Smooth muscle cell (in vitro differentiated cells): ENCODE results near the gene HNRNPA2B1. TPM values are rescaled to one million over a fixed set of nuclear protein-coding genes. Genes with fewer than 3 reads are reported as not detected.

ENCODE experiments used
- DNase-seq: peaks from one replicate; lab custom pipeline; 2025; ENCODE audit not compliant: unreplicated experiment; lab: John Stamatoyannopoulos, UW
- H2AFZ ChIP-seq: fragments of 200-600 bp; sonication (generic); 2 replicates; pipeline ENCODE4 v1.6.0; 2016; ENCODE audit warnings: antibody characterized with exemption, low read depth, mild to moderate bottlenecking
- H3F3A ChIP-seq: fragments of 200-600 bp; sonication (generic); 2 replicates; pipeline ENCODE4 v1.6.0; 2017; ENCODE audit warnings: antibody characterized with exemption, low read depth
- H3K27ac ChIP-seq: fragments of 200-600 bp; sonication (generic); 2 replicates; pipeline ENCODE4 v1.5.1; 2016; ENCODE audit warnings: low read depth, mild to moderate bottlenecking
- H3K27me3 ChIP-seq: fragments of 200-600 bp; sonication (generic); 2 replicates; pipeline ENCODE4 v1.6.1; 2016; ENCODE audit warnings: low read depth, mild to moderate bottlenecking
- H3K36me3 ChIP-seq: fragments of 200-600 bp; sonication (generic); 2 replicates; pipeline ENCODE4 v1.5.1; 2016; ENCODE audit warnings: low read depth
- H3K4me1 ChIP-seq: fragments of 200-600 bp; sonication (generic); 2 replicates; pipeline ENCODE4 v1.5.1; 2016; ENCODE audit warnings: low read depth
- H3K4me2 ChIP-seq: fragments of 200-600 bp; sonication (generic); 2 replicates; pipeline ENCODE4 v1.6.0; 2016; ENCODE audit warnings: mild to moderate bottlenecking
- H3K4me3 ChIP-seq: fragments of 200-600 bp; sonication (generic); 2 replicates; pipeline ENCODE4 v1.5.1; 2016; ENCODE audit warnings: mild to moderate bottlenecking
- H3K79me2 ChIP-seq: fragments of 200-600 bp; sonication (generic); 2 replicates; pipeline ENCODE4 v1.6.0; 2016; ENCODE audit warnings: low read depth, mild to moderate bottlenecking
- H3K9ac ChIP-seq: fragments of 200-600 bp; sonication (generic); 2 replicates; pipeline ENCODE4 v1.6.0; 2016; ENCODE audit warnings: low read depth
- H3K9me3 ChIP-seq: fragments of 200-600 bp; sonication (generic); replicated peaks from 2 replicates; pipeline ENCODE4 v1.5.1; 2016; ENCODE audit warnings: low read depth
- H4K20me1 ChIP-seq: fragments of 200-600 bp; sonication (generic); 2 replicates; pipeline ENCODE4 v1.6.0; 2016; ENCODE audit warnings: low read depth
- WGBS: methylation state at CpG from one replicate; pipeline ENCODE4 v1.1.7; 2016; ENCODE audit warnings: low lambda C conversion rate; 5-methylcytosine and 5-hydroxymethylcytosine counted together
- polyA plus RNA-seq: library from polyadenylated mRNA; unstranded; fragments of >200 nt; fragmentation: Nextera tagmentation; extraction: Ambion mirVana; gene quantifications from 2 replicates; pipeline ENCODE4 v1.2.1, GENCODE V29; 2016
- total RNA-seq: library from RNA; depleted of rRNA; stranded (reverse); fragments of >200 nt; gene quantifications from 2 replicates; pipeline ENCODE4 v1.2.3, GENCODE V29; 2014
- TF ChIP-seq, protein P1 (sequence below): fragments of 200-600 bp; sonication (generic); IDR thresholded peaks from 2 replicates; pipeline ENCODE4 v1.5.1; 2017; ENCODE audit warnings: borderline replicate concordance, mild to moderate bottlenecking, antibody characterized with exemption; ENCODE audit not compliant: insufficient read depth, poor library complexity, severe bottlenecking

Gene HNRNPA2B1
- total and polyA plus RNA-seq, 2 experiments from 2014 or later = 158 to 393 TPM

DNA sequence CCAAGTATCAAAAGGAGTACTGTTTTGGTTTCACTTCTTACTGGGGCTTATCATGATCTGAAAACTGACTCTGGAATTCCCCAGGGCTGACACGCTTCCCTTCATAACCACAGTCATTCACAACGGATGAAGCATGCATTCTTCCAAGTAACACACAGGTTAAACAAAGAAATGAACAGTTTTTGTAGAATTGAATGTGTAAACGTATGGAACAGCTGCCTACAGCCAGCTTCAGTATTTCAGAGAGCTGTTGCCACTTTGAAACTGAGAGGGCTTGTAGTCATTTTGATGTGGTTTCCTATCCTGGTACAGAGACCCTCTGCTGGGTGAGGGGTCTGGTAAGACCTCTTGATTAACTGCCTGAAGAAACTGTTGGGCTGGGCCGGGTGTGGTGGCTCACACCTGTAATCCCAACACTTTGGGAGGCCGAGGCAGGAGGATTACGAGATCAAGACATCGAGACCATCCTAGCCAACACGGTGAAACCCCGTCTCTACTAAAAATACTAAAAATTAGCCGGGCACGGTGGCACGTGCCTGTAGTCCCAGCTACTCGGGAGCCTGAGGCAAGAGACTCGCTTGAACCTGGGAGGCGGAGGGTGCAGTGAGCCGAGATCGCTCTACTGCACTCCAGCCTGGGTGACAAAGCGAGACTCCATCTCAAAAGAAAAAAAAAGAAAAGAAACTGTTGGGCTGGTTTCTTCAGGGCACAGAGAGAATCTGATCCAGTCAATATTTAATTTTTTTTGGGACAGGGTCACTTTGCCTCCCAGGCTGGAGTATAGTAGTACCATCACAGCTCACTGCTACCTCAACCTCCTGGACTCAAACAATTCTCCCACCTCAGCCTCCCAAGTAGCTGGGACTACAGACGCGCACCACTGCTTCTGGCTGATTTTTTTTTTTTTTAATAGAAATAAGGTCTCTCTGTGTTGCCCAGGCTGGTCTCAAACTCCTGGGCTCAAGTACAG lies 43.8 kb downstream of the HNRNPA2B1 start:
- WGBS = 75% methylated on average over 20 of the region's 20 CpGs
- Histone ChIP-seq H4K20me1 (no peaks in the 10 kb centered on the region), H3K36me3 (no peaks in the 10 kb centered on the region), H3K4me2 (peak overlapping the region; percentile 77), H3F3A (peaks cover 5% of the 10 kb centered on the region), H3K27me3 (peaks cover 25% of the 10 kb centered on the region), H3K9ac (peak overlapping the region; percentile 13), H3K9me3 (no peaks in the 10 kb centered on the region), H3K27ac (peak overlapping the region; percentile 91), H3K4me3 (no peak overlapping the region), H3K79me2 (no peaks in the 10 kb centered on the region), H2AFZ (no peak overlapping the region), H3K4me1 (peaks cover 9% of the 10 kb centered on the region)
- DNase-seq = no peak
- TF ChIP-seq, protein P1, sequence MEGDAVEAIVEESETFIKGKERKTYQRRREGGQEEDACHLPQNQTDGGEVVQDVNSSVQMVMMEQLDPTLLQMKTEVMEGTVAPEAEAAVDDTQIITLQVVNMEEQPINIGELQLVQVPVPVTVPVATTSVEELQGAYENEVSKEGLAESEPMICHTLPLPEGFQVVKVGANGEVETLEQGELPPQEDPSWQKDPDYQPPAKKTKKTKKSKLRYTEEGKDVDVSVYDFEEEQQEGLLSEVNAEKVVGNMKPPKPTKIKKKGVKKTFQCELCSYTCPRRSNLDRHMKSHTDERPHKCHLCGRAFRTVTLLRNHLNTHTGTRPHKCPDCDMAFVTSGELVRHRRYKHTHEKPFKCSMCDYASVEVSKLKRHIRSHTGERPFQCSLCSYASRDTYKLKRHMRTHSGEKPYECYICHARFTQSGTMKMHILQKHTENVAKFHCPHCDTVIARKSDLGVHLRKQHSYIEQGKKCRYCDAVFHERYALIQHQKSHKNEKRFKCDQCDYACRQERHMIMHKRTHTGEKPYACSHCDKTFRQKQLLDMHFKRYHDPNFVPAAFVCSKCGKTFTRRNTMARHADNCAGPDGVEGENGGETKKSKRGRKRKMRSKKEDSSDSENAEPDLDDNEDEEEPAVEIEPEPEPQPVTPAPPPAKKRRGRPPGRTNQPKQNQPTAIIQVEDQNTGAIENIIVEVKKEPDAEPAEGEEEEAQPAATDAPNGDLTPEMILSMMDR = no peak

DNA sequence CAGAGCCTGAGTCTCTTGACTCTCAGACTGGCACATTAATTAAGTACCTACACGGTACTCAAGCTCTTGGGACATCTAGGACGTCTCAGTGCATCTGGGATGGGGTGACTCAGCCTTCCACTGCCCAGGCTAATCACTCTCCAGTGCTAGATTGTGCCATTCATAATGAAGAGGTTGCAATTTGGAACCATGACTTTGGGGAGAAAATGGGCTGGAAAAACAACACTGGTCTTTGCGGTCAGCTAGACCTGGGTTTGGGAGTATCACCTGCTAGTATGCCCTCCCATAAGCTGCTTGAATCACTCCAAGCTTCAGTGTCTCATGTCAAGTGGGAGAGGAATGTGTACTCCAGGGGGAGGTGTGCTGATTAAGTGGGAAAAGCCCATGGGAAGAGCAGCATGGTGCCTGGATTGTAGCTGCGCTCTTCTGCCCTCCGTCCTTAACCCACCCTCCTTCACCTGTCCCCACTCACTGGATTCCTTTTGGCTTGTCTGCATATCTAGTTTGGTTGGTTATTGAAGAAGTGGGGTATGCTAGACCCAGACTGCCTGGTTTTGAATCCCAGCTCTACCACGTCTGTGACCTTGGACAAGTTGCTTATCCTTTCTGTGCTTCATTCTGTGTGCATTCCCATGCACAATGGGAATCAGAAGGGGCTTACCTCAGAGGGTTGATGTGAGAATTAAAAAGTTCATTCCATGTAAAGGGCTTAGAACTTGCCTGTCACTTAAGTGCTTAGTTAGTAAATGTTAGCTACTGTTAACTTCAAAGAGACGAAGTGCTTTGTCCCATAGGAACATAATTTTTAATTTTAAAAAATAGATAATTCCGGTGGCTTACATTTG lies 44.8 kb downstream of the HNRNPA2B1 start:
- H3K27me3 ChIP-seq = peaks cover 35% of the 10 kb centered on the region
- H3K4me1 ChIP-seq = peaks cover 11% of the 10 kb centered on the region
- H3K4me2 ChIP-seq = peak overlapping the region; percentile 77
- no peak overlapping the region for H2AFZ ChIP-seq
- peak overlapping the region; percentile 91 for H3K27ac ChIP-seq
- H3F3A ChIP-seq = peaks cover 5% of the 10 kb centered on the region
- WGBS = 49% methylated on average over 8 of the region's 8 CpGs
- H3K9me3 ChIP-seq = no peaks in the 10 kb centered on the region
- no peak for DNase-seq
- no peaks in the 10 kb centered on the region for H3K36me3 ChIP-seq
- H3K4me3 ChIP-seq = peak overlapping the region; percentile 20
- TF ChIP-seq, protein P1 = no peak
- H3K79me2 ChIP-seq = no peaks in the 10 kb centered on the region
- H4K20me1 ChIP-seq = no peaks in the 10 kb centered on the region
- H3K9ac ChIP-seq = peak overlapping the region; percentile 73

DNA sequence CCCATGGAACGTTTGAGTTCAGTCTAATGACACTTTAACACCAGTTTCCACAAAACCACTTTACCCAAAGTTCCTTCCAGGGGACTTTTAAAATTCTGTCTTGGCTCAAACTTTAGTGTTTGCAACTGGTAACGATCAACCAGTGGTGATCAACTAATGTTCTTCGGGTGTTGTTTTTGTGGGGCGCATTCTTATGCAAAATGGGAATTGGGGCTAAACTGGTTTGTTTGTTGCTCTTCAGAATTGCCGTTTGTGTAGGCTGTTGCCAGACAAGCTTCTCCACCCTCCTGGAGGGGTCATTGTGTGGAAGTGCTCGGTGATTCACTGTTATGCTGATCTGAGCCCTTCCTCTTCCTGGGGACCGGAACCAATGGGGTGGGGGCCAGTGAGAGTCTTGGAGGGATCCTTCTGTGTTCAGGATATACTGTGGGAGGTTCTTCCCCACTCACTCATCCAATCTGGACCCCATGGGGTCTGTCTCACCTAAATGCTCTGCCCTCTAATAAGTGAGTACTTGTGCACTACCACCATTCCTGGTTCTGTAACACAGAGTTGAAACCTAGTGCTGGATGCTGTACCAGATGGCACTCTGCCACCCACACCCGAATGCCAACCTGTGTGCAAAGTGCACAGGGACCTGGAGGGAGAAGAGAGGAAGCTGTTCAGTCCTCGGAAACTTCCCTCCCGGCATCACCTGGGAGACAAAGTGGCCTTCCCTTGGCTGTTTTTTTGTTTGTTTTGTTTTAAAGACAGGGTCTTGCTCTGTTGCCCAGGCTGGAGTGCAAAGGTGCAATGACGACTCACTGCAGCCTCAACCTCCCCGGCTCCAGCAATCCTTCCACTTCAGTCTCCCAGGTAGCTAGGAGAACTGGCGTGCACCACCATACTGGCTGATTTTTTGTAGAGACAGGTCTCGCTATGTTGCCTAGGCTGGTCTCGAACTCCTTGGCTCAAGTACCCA lies 46.4 kb downstream of the HNRNPA2B1 start:
- Histone ChIP-seq H3K4me3 (no peak overlapping the region), H3K36me3 (no peaks in the 10 kb centered on the region), H2AFZ (no peak overlapping the region), H3K79me2 (no peaks in the 10 kb centered on the region), H3K9ac (no peak overlapping the region), H3K27me3 (peaks cover 38% of the 10 kb centered on the region), H3K9me3 (no peaks in the 10 kb centered on the region), H3F3A (peaks cover 5% of the 10 kb centered on the region), H3K27ac (no peak overlapping the region), H4K20me1 (no peaks in the 10 kb centered on the region), H3K4me1 (peaks cover 11% of the 10 kb centered on the region), H3K4me2 (peak overlapping the region; percentile 86)
- TF ChIP-seq, protein P1 = no peak
- WGBS = 62% methylated on average over 15 of the region's 15 CpGs
- no peak for DNase-seq
